Adrenal gland (tissue), 5 donors: ENCODE data around the gene YOD1.

Source experiments
- POLR2A ChIP-seq, 2 donors: fragments of 450-650 bp; IDR thresholded peaks; one replicate each; pipeline ENCODE4 v1.6.1; 2017; ENCODE audit warnings: antibody characterized with exemption in 2 of 2, mild to moderate bottlenecking in 2 of 2, moderate library complexity in 1 of 2
- TF ChIP-seq, protein P1 (sequence below), 6 experiments: fragments of 450-650 bp in 4 of 6; fragments of 200-600 bp in 2 of 6; sonication (generic) in 1 of 6; IDR thresholded peaks; 1 replicate in 5 of 6; 2 replicates in 1 of 6; pipeline versions ENCODE4 v1.5.1 to v1.8.0; 2016 to 2021; ENCODE audit warnings: antibody characterized with exemption in 6 of 6, mild to moderate bottlenecking in 2 of 6, moderate library complexity in 1 of 6
- donor health status: DM: no; HTN: no; CAD: no.

GRCh38 chr1:207073906-207074820 is 23.2 kb upstream of the YOD1 start:
- TF ChIP-seq, protein P1, sequence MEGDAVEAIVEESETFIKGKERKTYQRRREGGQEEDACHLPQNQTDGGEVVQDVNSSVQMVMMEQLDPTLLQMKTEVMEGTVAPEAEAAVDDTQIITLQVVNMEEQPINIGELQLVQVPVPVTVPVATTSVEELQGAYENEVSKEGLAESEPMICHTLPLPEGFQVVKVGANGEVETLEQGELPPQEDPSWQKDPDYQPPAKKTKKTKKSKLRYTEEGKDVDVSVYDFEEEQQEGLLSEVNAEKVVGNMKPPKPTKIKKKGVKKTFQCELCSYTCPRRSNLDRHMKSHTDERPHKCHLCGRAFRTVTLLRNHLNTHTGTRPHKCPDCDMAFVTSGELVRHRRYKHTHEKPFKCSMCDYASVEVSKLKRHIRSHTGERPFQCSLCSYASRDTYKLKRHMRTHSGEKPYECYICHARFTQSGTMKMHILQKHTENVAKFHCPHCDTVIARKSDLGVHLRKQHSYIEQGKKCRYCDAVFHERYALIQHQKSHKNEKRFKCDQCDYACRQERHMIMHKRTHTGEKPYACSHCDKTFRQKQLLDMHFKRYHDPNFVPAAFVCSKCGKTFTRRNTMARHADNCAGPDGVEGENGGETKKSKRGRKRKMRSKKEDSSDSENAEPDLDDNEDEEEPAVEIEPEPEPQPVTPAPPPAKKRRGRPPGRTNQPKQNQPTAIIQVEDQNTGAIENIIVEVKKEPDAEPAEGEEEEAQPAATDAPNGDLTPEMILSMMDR (IDR thresholded peaks at IDR 0.05) = no peak
- TF ChIP-seq POLR2A (IDR thresholded peaks at IDR 0.05) = no peak
